Measurements from ENCODE around the gene SLC30A9.

DNA sequence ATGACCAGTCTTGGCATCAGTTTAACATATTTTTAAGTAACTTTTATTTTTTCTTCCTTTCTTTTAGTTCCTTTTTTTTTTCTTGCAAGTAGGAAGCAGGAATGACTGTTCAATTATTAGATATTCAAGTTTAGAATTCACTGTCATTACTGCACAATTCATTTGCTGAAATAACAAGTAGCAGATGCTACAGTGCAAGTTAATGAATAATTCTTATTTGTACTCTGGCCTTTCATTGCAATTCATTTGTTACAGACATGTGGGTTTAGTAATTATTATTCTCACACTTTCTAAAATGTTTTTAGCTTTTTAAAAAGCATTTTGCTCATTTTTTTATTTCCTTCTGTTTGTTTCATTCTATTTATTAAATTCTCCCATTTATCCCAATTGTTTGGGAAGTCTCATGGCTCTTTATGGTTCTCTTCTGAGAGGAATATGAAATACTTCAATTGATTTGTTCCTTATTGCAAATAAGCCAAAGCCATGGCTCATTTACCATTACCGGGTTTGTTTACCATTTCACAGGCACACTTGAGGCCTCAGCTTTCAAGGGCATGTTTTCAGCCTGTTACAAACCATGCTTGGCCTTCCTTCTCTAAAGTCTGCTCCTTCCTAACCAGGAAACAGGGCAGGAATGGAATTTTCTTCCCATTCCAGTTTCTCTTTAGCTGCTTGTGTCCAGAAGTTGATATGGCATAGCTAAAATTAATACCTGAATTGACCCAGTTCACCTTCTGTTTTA is 13.4 kb upstream of the SLC30A9 start:
- TF ChIP-seq POLR2AphosphoS5 (IDR thresholded peaks at IDR 0.05) (no peak), POLR2A (IDR thresholded peaks at IDR 0.05) (no peak)

Data from spleen (tissue), 3 donors.